ENCODE data around the gene FAM20A. TPM values are rescaled to one million over a fixed set of nuclear protein-coding genes. Genes with fewer than 3 reads are reported as not detected.

The FAM20A gene
- total RNA-seq, 1 donor from 2014 or later = 0.14 TPM

GRCh38 chr17:68566442-68566738 is 34.8 kb downstream of the FAM20A start:
- no peaks in the 10 kb centered on the region for H3K9me3 ChIP-seq (ENCODE audit: insufficient read depth, low read depth, low read length)
- no peak overlapping the region for H3K4me2 ChIP-seq (ENCODE audit: low read length)
- H3K36me3 ChIP-seq (ENCODE audit: insufficient read depth, low read length) = no peaks in the 10 kb centered on the region
- no peaks in the 10 kb centered on the region for H3K4me1 Mint-ChIP-seq (ENCODE audit: low read depth, unreplicated experiment)
- H2AFZ ChIP-seq (ENCODE audit: low read depth, low read length) = no peak overlapping the region
- H3K27ac ChIP-seq (ENCODE audit: low read depth, low read length) = no peak overlapping the region
- peaks cover 8% of the 10 kb centered on the region for H3K27me3 Mint-ChIP-seq (ENCODE audit: low read depth, unreplicated experiment)
- no peak overlapping the region for H3K27ac Mint-ChIP-seq (ENCODE audit: unreplicated experiment)
- no peaks in the 10 kb centered on the region for H3K79me2 ChIP-seq (ENCODE audit: insufficient read depth, low read length)
- FAIRE-seq (no peak), DNase-seq (ENCODE audit: low read depth) (no peak)
- no peak overlapping the region for H3K4me3 ChIP-seq (ENCODE audit: insufficient read depth, low read depth, low read length)
- H3K9me3 Mint-ChIP-seq (ENCODE audit: unreplicated experiment) = no peaks in the 10 kb centered on the region
- no peaks in the 10 kb centered on the region for H3K4me1 ChIP-seq (ENCODE audit: insufficient read depth, low read length)
- no peaks in the 10 kb centered on the region for H3K27me3 ChIP-seq (ENCODE audit: insufficient read depth, low read length)
- no peak for TF ChIP-seq EZH2 (IDR thresholded peaks at IDR 0.05; ENCODE audit: insufficient read depth, low read length)
- TF ChIP-seq CTCF (IDR thresholded peaks at IDR 0.05; ENCODE audit: insufficient read depth, low read depth, low read length) = no peak
- no peaks in the 10 kb centered on the region for H4K20me1 ChIP-seq (ENCODE audit: insufficient read depth, low read length)
- H3K36me3 Mint-ChIP-seq (ENCODE audit: low read depth, unreplicated experiment) = no peaks in the 10 kb centered on the region
- no peak overlapping the region for H3K4me3 Mint-ChIP-seq (ENCODE audit: unreplicated experiment)
- no peak overlapping the region for H3K9ac ChIP-seq (ENCODE audit: low read length)

DNA sequence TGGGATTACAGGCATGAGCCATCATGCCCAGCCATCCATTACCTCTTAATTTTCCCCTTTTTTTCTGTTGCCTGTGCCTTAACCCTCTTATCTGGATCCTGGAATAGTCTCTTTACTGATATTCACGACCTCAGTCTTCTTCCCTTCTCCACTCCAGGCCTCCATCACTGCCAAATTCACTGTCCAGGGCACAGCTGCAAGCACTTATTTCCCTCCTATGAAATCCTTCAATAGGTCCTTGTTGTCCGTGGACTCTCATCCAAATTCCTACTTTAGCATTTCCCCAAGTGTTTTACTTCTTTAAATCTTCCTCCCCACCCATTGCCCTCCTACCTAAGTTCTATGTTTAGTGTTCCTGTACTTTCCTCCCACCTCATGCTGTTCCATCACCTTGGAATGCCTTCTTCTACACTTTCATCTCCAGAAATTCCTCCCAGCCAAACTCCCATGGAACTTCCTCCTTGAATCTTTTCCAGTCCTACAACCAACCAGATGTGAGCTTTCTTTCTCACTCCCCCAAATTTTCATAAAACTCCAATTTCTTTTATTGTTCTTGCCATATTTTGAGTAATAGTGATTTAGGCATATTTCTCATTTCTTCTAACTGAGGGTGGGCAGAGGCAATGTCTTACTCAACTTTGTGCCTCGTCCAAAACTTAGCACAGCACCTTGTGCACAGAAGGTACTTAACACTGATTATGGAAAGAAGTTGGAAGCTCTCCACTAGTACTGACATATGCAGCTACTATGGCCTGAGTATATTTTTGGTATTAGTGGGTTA is 35.3 kb downstream of the FAM20A start:
- H3K36me3 ChIP-seq (ENCODE audit: insufficient read depth, low read length) = no peaks in the 10 kb centered on the region
- Mint-ChIP-seq H3K4me1 (ENCODE audit: low read depth, unreplicated experiment) (no peaks in the 10 kb centered on the region), H3K36me3 (ENCODE audit: low read depth, unreplicated experiment) (no peaks in the 10 kb centered on the region), H3K4me3 (ENCODE audit: unreplicated experiment) (no peak overlapping the region), H3K27ac (ENCODE audit: unreplicated experiment) (no peak overlapping the region), H3K27me3 (ENCODE audit: low read depth, unreplicated experiment) (peaks cover 8% of the 10 kb centered on the region), H3K9me3 (ENCODE audit: unreplicated experiment) (no peaks in the 10 kb centered on the region)
- H2AFZ ChIP-seq (ENCODE audit: low read depth, low read length) = no peak overlapping the region
- H4K20me1 ChIP-seq (ENCODE audit: insufficient read depth, low read length) = no peaks in the 10 kb centered on the region
- FAIRE-seq = no peak
- no peak overlapping the region for H3K9ac ChIP-seq (ENCODE audit: low read length)
- DNase-seq (ENCODE audit: low read depth) = no peak
- H3K27me3 ChIP-seq (ENCODE audit: insufficient read depth, low read length) = no peaks in the 10 kb centered on the region
- H3K4me3 ChIP-seq (ENCODE audit: insufficient read depth, low read depth, low read length) = no peak overlapping the region
- H3K79me2 ChIP-seq (ENCODE audit: insufficient read depth, low read length) = no peaks in the 10 kb centered on the region
- H3K27ac ChIP-seq (ENCODE audit: low read depth, low read length) = no peak overlapping the region
- H3K4me1 ChIP-seq (ENCODE audit: insufficient read depth, low read length) = no peaks in the 10 kb centered on the region
- no peaks in the 10 kb centered on the region for H3K9me3 ChIP-seq (ENCODE audit: insufficient read depth, low read depth, low read length)
- H3K4me2 ChIP-seq (ENCODE audit: low read length) = no peak overlapping the region
- TF ChIP-seq CTCF (IDR thresholded peaks at IDR 0.05; ENCODE audit: insufficient read depth, low read depth, low read length) = no peak
- TF ChIP-seq EZH2 (IDR thresholded peaks at IDR 0.05; ENCODE audit: insufficient read depth, low read length) = no peak

- Histone ChIP-seq H3K36me3 (ENCODE audit: insufficient read depth, low read length) (no peaks in the 10 kb centered on the region), H3K4me3 (ENCODE audit: insufficient read depth, low read depth, low read length) (no peak overlapping the region), H3K4me2 (ENCODE audit: low read length) (no peak overlapping the region), H3K27ac (ENCODE audit: low read depth, low read length) (no peak overlapping the region), H2AFZ (ENCODE audit: low read depth, low read length) (no peak overlapping the region), H4K20me1 (ENCODE audit: insufficient read depth, low read length) (no peaks in the 10 kb centered on the region), H3K27me3 (ENCODE audit: insufficient read depth, low read length) (no peaks in the 10 kb centered on the region), H3K9ac (ENCODE audit: low read length) (no peak overlapping the region), H3K4me1 (ENCODE audit: insufficient read depth, low read length) (no peaks in the 10 kb centered on the region), H3K9me3 (ENCODE audit: insufficient read depth, low read depth, low read length) (no peaks in the 10 kb centered on the region), H3K79me2 (ENCODE audit: insufficient read depth, low read length) (no peaks in the 10 kb centered on the region)
- H3K27ac Mint-ChIP-seq (ENCODE audit: unreplicated experiment) = no peak overlapping the region
- TF ChIP-seq EZH2 (IDR thresholded peaks at IDR 0.05; ENCODE audit: insufficient read depth, low read length) (no peak), CTCF (IDR thresholded peaks at IDR 0.05; ENCODE audit: insufficient read depth, low read depth, low read length) (no peak)
- H3K27me3 Mint-ChIP-seq (ENCODE audit: low read depth, unreplicated experiment) = peaks cover 8% of the 10 kb centered on the region
- no peak for FAIRE-seq
- H3K9me3 Mint-ChIP-seq (ENCODE audit: unreplicated experiment) = no peaks in the 10 kb centered on the region
- H3K36me3 Mint-ChIP-seq (ENCODE audit: low read depth, unreplicated experiment) = no peaks in the 10 kb centered on the region
- H3K4me1 Mint-ChIP-seq (ENCODE audit: low read depth, unreplicated experiment) = no peaks in the 10 kb centered on the region
- DNase-seq (ENCODE audit: low read depth) = no peak
- no peak overlapping the region for H3K4me3 Mint-ChIP-seq (ENCODE audit: unreplicated experiment)
Measured at GRCh38 chr17:68564415-68565111, 36.6 kb downstream of the FAM20A start.
